HepG2 (cell line): ENCODE results near the gene SMYD5. TPM values are rescaled to one million over a fixed set of nuclear protein-coding genes. Genes with fewer than 3 reads are reported as not detected.
A peak's percentile ranks its signal among the peaks of the same experiment; 100 is the strongest.

Source experiments
- ATF7-NPFF ChIP-seq: sonication (generic); formaldehyde crosslinking; IDR thresholded peaks from 2 replicates; pipeline ENCODE4 v1.8.1; 2023; ENCODE audit warnings: mild to moderate bottlenecking, low read depth, missing genetic modification reagents, moderate library complexity
- CHCHD3 ChIP-seq: sonication (generic); formaldehyde crosslinking; IDR thresholded peaks from 2 replicates; pipeline ENCODE4 v1.8.0; 2022; ENCODE audit warnings: mild to moderate bottlenecking, missing genetic modification reagents, moderate library complexity
- CREM ChIP-seq, 2 experiments: sonication (generic) in 1 of 2; formaldehyde crosslinking in 1 of 2; IDR thresholded peaks; 2 replicates each; pipeline versions ENCODE4 v1.4.0 to v1.6.1; 2016 to 2020; ENCODE audit warnings: antibody characterized with exemption in 1 of 2, mild to moderate bottlenecking in 1 of 2, missing genetic modification reagents in 1 of 2
- FOXO1 ChIP-seq: sonication (generic); formaldehyde crosslinking; IDR thresholded peaks from 2 replicates; pipeline ENCODE4 v1.4.0; 2020; ENCODE audit warnings: missing genetic modification reagents
- KAT8 ChIP-seq: IDR thresholded peaks from 2 replicates; pipeline ENCODE4 v1.6.1; 2016; ENCODE audit warnings: missing genetic modification reagents, missing compliant biosample characterization
- MTA3 ChIP-seq: sonication (generic); formaldehyde crosslinking; IDR thresholded peaks from 2 replicates; pipeline ENCODE4 v1.4.0; 2020; ENCODE audit warnings: missing genetic modification reagents
- NFIB ChIP-seq: sonication (generic); formaldehyde crosslinking; IDR thresholded peaks from 2 replicates; pipeline ENCODE4 v1.9.0; 2021; ENCODE audit warnings: missing genetic modification reagents, mild to moderate bottlenecking, borderline replicate concordance
- PITX1 ChIP-seq: sonication (generic); formaldehyde crosslinking; IDR thresholded peaks from 2 replicates; pipeline ENCODE4 v1.5.1; 2020; ENCODE audit warnings: mild to moderate bottlenecking, missing genetic modification reagents
- SRF ChIP-seq: IDR thresholded peaks from 2 replicates; pipeline ENCODE4 v1.6.1; 2011; ENCODE audit warnings: mild to moderate bottlenecking, low read depth, low read length, moderate library complexity
- YEATS4 ChIP-seq: sonication (generic); formaldehyde crosslinking; IDR thresholded peaks from 2 replicates; pipeline ENCODE4 v1.4.0; 2020; ENCODE audit warnings: missing genetic modification reagents, borderline replicate concordance
- YY1 ChIP-seq: IDR thresholded peaks from 2 replicates; pipeline ENCODE4 v1.6.1; 2011; ENCODE audit warnings: low read length, low read depth, moderate library complexity, mild to moderate bottlenecking; ENCODE audit not compliant: insufficient read depth, insufficient replicate concordance
- ZNF124 ChIP-seq: sonication (generic); formaldehyde crosslinking; IDR thresholded peaks from 2 replicates; pipeline ENCODE4 v1.4.0; 2020; ENCODE audit warnings: missing genetic modification reagents
- ZNF468 ChIP-seq: sonication (generic); formaldehyde crosslinking; IDR thresholded peaks from 2 replicates; pipeline ENCODE4 v1.8.0; 2022; ENCODE audit warnings: mild to moderate bottlenecking, moderate library complexity, missing genetic modification reagents
- ZNF776 ChIP-seq: sonication (generic); formaldehyde crosslinking; IDR thresholded peaks from 2 replicates; pipeline ENCODE4 v1.4.0; 2020; ENCODE audit warnings: mild to moderate bottlenecking, missing genetic modification reagents
- ZNF782 ChIP-seq: sonication (generic); formaldehyde crosslinking; IDR thresholded peaks from 2 replicates; pipeline ENCODE4 v1.4.0; 2020; ENCODE audit warnings: missing genetic modification reagents, mild to moderate bottlenecking, borderline replicate concordance
- ZNF879 ChIP-seq: sonication (generic); formaldehyde crosslinking; IDR thresholded peaks from 2 replicates; pipeline ENCODE4 v1.8.1; 2023; ENCODE audit warnings: missing genetic modification reagents
- polyA plus RNA-seq, 8 experiments: library from polyadenylated mRNA; depleted of rRNA in 3 of 8; stranded (reverse) in 7 of 8; unstranded in 1 of 8; fragments of >200 nt; fragmentation: Illumina TruSeq in 4 of 8; extraction: Trizol in 4 of 8; gene quantifications; 2 replicates each; pipeline versions ENCODE4 v1.2.1 to v1.2.3, GENCODE V29; 2011 to 2016; ENCODE audit warnings: low read depth in 4 of 8, missing spikeins in 1 of 8, mixed read lengths in 1 of 8; ENCODE audit not compliant: insufficient read depth in 1 of 8
- total RNA-seq, 5 experiments: library from RNA; depleted of rRNA; stranded (reverse); fragments of >200 nt; fragmentation: Illumina TruSeq; extraction: Trizol; gene quantifications; 2 replicates each; pipeline ENCODE4 v1.2.3, GENCODE V29; 2016; ENCODE audit warnings: low read depth in 1 of 5
- TF ChIP-seq, protein P1 (sequence below): IDR thresholded peaks from 2 replicates; pipeline ENCODE4 v1.6.1; 2016; ENCODE audit warnings: mild to moderate bottlenecking, missing biosample characterization, missing genetic modification reagents
- TF ChIP-seq, protein P2 (sequence below): sonication (generic); formaldehyde crosslinking; IDR thresholded peaks from 2 replicates; pipeline ENCODE4 v1.4.0; 2020; ENCODE audit warnings: mild to moderate bottlenecking, missing genetic modification reagents, borderline replicate concordance
- TF ChIP-seq, protein P3 (sequence below): sonication (generic); formaldehyde crosslinking; conservative IDR thresholded peaks from 2 replicates; pipeline ENCODE4 v1.8.1; 2023; ENCODE audit warnings: missing genetic modification reagents
- TF ChIP-seq, protein P4 (sequence below): IDR thresholded peaks from 2 replicates; pipeline ENCODE4 v1.6.1; 2016; ENCODE audit warnings: missing genetic modification reagents, missing compliant biosample characterization
- TF ChIP-seq, protein P5 (sequence below): sonication (generic); formaldehyde crosslinking; IDR thresholded peaks from 2 replicates; pipeline ENCODE4 v1.5.1; 2020; ENCODE audit warnings: mild to moderate bottlenecking, missing genetic modification reagents, borderline replicate concordance

The SMYD5 gene
- total and polyA plus RNA-seq, 2 of the 13 experiments (the other 11 are each of a cell fraction or from before 2014, with no cell fraction given), result 55.8 to 70.4 TPM

DNA sequence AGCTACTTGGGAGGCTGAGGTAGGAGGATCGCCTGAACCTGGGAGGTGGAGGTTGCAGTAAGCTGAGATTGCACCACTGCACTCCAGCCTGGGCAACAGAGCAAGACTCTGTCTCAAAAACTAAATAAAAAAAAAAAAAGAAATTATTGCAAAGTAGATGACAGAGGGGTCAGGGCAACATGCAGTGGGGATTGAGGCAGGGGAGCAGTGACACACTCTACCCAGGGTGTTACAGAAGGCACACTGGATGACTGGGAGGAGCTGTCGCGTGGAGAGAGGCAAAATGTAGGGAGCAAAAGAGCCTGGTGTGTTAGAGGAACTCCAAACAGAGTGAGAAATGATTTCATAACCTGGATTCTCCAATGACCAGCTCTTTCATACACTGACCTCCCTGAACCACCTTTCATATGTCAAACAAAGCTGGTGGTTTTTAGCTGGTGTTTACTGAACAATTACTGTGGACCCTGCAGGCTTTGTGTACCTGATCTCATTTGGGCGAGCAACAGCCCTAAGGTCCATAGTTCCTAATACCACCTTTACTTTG, 48.1 kb downstream of the SMYD5 start (continued):
- no peak for TF ChIP-seq ZNF776 (CRISPR knock-in tag)
- peak; percentile 75; the same call in 1 of the 2 replicates for TF ChIP-seq ZNF124 (CRISPR knock-in tag)
- no peak for TF ChIP-seq CHCHD3 (CRISPR knock-in tag)
- no peak for TF ChIP-seq ZNF879 (CRISPR knock-in tag)
- no peak for TF ChIP-seq ATF7-NPFF
- TF ChIP-seq CREM (IDR thresholded peaks at IDR 0.05), result peak; percentile 72; the same call in 1 of the 2 replicates
- TF ChIP-seq CREM (CRISPR knock-in tag; IDR thresholded peaks at IDR 0.05), result no peak
- peak; percentile 89 for TF ChIP-seq PITX1
- TF ChIP-seq YY1, result no peak
- peak; percentile 30; the same call in 1 of the 2 replicates for TF ChIP-seq ZNF782 (CRISPR knock-in tag)
- TF ChIP-seq, protein P1, sequence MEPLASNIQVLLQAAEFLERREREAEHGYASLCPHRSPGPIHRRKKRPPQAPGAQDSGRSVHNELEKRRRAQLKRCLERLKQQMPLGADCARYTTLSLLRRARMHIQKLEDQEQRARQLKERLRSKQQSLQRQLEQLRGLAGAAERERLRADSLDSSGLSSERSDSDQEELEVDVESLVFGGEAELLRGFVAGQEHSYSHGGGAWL (CRISPR knock-in tag), result no peak
- TF ChIP-seq FOXO1 (CRISPR knock-in tag), result peak; percentile 93
- TF ChIP-seq, protein P2, sequence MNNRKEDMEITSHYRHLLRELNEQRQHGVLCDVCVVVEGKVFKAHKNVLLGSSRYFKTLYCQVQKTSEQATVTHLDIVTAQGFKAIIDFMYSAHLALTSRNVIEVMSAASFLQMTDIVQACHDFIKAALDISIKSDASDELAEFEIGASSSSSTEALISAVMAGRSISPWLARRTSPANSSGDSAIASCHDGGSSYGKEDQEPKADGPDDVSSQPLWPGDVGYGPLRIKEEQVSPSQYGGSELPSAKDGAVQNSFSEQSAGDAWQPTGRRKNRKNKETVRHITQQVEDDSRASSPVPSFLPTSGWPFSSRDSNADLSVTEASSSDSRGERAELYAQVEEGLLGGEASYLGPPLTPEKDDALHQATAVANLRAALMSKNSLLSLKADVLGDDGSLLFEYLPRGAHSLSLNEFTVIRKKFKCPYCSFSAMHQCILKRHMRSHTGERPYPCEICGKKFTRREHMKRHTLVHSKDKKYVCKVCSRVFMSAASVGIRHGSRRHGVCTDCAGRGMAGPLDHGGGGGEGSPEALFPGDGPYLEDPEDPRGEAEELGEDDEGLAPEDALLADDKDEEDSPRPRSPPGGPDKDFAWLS, result no peak
- TF ChIP-seq MTA3, result no peak
- peak; percentile 33; the same call in 1 of the 2 replicates for TF ChIP-seq YEATS4 (CRISPR knock-in tag)
- TF ChIP-seq, protein P3, sequence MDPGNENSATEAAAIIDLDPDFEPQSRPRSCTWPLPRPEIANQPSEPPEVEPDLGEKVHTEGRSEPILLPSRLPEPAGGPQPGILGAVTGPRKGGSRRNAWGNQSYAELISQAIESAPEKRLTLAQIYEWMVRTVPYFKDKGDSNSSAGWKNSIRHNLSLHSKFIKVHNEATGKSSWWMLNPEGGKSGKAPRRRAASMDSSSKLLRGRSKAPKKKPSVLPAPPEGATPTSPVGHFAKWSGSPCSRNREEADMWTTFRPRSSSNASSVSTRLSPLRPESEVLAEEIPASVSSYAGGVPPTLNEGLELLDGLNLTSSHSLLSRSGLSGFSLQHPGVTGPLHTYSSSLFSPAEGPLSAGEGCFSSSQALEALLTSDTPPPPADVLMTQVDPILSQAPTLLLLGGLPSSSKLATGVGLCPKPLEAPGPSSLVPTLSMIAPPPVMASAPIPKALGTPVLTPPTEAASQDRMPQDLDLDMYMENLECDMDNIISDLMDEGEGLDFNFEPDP, result no peak
- no peak for TF ChIP-seq NFIB
- TF ChIP-seq, protein P4, sequence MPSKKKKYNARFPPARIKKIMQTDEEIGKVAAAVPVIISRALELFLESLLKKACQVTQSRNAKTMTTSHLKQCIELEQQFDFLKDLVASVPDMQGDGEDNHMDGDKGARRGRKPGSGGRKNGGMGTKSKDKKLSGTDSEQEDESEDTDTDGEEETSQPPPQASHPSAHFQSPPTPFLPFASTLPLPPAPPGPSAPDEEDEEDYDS (CRISPR knock-in tag), result peak; percentile 55
- no peak for TF ChIP-seq ZNF468 (CRISPR knock-in tag)
- TF ChIP-seq, protein P5, sequence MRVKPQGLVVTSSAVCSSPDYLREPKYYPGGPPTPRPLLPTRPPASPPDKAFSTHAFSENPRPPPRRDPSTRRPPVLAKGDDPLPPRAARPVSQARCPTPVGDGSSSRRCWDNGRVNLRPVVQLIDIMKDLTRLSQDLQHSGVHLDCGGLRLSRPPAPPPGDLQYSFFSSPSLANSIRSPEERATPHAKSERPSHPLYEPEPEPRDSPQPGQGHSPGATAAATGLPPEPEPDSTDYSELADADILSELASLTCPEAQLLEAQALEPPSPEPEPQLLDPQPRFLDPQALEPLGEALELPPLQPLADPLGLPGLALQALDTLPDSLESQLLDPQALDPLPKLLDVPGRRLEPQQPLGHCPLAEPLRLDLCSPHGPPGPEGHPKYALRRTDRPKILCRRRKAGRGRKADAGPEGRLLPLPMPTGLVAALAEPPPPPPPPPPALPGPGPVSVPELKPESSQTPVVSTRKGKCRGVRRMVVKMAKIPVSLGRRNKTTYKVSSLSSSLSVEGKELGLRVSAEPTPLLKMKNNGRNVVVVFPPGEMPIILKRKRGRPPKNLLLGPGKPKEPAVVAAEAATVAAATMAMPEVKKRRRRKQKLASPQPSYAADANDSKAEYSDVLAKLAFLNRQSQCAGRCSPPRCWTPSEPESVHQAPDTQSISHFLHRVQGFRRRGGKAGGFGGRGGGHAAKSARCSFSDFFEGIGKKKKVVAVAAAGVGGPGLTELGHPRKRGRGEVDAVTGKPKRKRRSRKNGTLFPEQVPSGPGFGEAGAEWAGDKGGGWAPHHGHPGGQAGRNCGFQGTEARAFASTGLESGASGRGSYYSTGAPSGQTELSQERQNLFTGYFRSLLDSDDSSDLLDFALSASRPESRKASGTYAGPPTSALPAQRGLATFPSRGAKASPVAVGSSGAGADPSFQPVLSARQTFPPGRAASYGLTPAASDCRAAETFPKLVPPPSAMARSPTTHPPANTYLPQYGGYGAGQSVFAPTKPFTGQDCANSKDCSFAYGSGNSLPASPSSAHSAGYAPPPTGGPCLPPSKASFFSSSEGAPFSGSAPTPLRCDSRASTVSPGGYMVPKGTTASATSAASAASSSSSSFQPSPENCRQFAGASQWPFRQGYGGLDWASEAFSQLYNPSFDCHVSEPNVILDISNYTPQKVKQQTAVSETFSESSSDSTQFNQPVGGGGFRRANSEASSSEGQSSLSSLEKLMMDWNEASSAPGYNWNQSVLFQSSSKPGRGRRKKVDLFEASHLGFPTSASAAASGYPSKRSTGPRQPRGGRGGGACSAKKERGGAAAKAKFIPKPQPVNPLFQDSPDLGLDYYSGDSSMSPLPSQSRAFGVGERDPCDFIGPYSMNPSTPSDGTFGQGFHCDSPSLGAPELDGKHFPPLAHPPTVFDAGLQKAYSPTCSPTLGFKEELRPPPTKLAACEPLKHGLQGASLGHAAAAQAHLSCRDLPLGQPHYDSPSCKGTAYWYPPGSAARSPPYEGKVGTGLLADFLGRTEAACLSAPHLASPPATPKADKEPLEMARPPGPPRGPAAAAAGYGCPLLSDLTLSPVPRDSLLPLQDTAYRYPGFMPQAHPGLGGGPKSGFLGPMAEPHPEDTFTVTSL (CRISPR knock-in tag), result peak; percentile 95
- peak; percentile 75; the same call in 1 of the 2 replicates for TF ChIP-seq KAT8 (CRISPR knock-in tag)
- no peak for TF ChIP-seq SRF
